Body of pancreas (tissue), 4 donors: ENCODE measurements around the gene FEV.

Experiments
- CTCF ChIP-seq, 7 experiments: fragments of 450-650 bp in 4 of 7; fragments of 200-600 bp in 3 of 7; sonication (generic) in 3 of 7; IDR thresholded peaks; one replicate each; pipeline ENCODE4 v1.5.1; 2016 to 2019; ENCODE audit warnings: antibody characterized with exemption in 7 of 7
- POLR2A ChIP-seq, 3 donors: fragments of 450-650 bp; IDR thresholded peaks; one replicate each; pipeline ENCODE4 v1.6.1; 2016; ENCODE audit warnings: antibody characterized with exemption in 3 of 3, mild to moderate bottlenecking in 2 of 3

- no peak for TF ChIP-seq CTCF (IDR thresholded peaks at IDR 0.05)
- no peak for TF ChIP-seq POLR2A (IDR thresholded peaks at IDR 0.05)
These were observed 7.2 kb upstream of the FEV start for GRCh38 chr2:218992196-218992595.
